Kasumi-1 (cell line): ENCODE data around the gene C13orf46.

Experiments used
- DNase-seq, 2 experiments: peaks; one replicate each; lab custom pipeline; 2025; lab: John Stamatoyannopoulos, UW

Gene C13orf46

DNA sequence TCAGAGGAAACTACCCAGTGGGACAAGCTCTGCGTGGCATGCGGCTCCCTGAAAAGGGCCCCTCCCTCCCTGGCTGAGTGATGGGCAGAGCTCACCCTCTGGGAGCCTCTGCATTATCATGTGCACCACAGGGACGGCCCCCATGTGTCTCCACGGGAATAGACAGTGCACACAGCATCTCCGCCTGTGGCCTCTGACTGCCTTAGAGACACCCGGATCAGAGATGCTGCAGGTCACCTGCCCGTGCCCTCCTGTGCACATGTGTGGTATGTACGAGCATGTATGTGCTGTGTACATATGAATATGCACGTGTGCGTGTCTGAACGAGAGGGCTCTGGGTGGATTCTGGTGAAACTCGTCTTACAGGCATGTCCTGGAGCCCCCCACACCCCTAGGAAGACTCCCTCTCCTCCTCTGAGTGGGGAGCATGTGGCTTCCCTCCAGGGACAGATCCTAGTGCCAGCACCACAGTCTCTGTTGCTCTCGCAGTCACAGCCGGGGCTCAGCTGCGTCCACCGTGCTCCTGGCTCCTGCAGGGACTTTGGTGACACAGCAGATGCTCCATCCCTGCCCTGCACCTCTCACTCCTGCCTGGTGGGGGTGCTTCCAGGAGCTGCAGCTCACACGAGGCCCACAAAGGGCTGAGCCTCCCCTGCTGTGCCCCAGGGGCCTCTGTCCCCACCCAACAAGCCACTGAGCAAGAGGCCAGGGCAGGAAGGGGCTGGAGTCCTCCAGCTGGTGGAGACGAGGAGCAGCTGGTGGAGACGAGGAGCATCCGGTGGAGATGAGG, 19.6 kb downstream of the C13orf46 start:
- DNase-seq, result no peak

DNA sequence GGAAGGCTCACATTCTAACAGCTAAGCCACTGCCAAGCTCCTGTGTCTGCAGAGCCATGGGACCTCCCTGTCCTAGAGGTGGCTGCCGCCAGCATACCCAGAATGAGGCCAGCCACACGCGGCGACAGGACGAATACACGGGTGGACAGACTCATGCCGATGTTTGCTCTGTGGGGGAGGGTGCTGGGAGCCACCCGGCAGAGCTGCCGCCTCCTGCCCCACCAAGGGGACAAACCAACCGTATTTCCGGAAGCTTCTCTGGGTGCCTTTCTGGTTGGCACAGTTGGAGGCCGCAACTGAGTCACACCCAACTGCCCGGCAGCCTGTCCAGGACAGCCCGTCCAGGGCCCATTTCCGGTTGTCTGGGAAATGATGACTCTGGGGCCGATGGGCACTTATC, 20.3 kb downstream of the C13orf46 start:
- DNase-seq, result no peak

DNA sequence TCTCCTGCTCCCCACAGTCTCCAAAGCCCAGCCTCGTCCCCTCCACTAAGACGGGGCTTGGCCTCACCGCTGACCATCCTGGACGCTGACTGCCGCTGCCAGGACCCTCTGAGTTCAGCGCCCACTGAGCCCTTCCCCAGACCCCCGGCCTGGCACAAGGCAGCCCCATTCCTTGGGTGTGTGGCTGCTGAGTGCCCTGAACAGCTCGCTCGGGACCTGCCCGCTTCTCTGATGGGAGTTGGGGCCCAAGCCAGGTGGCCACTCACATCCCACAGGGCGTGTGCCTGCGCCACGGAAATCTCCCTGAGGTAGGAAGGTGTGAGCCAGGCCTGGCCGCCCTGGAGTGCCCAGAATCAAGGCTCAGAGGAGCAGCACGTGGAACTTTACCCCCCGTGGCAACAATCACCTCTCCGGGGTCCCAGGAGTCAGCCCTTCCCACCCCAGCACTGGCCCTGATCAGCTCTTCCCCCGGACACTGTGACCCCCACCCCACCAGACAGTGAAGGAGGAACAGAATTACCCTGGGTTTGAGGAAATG, 20.8 kb downstream of the C13orf46 start:
- DNase-seq, result no peak

DNA sequence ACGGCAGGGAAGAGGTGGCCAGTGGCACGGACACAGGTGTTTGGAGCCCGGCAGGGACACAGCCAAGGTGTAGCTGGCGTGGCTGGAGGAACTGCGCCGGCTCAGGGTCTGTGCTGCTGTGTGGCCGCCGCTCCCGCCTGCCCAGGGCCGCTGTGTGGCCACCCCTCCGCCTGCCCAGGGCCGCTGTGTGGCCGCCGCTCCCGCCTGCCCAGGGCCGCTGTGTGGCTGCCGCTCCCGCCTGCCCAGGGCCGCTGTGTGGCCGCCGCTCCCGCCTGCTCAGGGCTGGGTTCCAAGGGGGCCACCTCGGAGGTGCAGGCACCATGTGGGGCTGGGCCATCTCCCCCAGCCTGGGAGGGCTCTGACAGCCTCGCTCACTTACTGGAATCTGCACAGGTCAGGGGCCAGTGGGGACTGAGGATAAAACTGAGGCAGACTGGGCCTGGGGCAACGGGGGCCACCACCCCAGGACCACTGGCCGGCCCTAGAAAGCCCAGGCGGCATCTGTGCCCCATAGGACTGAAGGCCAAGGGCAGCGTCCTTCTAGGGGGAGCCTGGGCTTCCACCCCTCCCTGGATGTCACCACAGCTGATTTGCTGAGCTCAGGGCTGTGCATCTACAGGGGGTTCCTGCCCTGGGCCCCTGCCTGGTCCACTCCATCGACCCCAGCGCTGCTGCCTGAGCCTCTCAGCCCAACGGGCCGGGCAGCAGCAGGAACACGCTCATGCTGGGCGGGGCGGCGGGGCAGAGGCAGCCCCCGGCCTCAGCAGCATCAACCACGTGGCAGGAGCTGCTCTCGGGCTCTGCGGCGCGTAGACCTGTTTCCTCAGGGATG, 21.5 kb downstream of the C13orf46 start:
- DNase-seq, result no peak

GRCh38 chr13:113951246-113951999, 22.5 kb downstream of the C13orf46 start:
- peak; percentile 56 to 63 for DNase-seq

- no peak for DNase-seq
Observed at GRCh38 chr13:113950451-113951245, 23.2 kb downstream of the C13orf46 start.

- no peak for DNase-seq
Observed at GRCh38 chr13:113949546-113949945, 24.3 kb downstream of the C13orf46 start.

DNA sequence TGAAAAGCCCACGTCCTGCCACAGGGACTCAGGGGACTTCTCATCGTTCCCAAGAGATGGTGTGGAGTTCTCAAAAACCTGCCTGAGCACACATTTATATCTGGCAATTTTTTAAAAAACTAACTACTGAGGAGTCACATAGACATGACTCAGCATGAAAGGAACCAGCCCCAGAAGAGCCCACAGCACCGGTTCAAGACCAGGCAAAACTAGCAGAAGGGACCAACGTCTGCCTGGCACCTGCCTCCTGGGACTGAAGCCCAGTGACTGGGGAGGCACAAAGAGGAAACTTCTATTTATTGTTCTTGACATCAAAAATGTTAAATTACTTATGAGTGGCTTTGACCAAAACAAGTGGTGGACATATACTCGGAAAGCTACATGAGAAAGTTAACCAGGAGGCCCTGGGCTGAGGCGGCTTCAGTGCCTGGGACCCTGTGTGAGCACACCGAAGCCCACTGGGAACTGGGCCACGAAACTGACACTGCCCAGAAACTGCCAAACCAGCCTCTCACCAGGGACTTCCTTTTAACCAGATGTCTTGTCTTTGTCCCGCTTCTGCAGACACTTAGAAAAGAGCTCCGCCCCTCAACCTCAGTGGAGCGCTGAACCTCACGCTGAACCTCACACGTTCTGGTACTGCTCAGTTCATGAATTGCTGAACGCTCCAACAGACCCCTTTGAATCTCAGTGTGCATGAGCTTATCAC, 25.7 kb downstream of the C13orf46 start:
- no peak for DNase-seq

DNA sequence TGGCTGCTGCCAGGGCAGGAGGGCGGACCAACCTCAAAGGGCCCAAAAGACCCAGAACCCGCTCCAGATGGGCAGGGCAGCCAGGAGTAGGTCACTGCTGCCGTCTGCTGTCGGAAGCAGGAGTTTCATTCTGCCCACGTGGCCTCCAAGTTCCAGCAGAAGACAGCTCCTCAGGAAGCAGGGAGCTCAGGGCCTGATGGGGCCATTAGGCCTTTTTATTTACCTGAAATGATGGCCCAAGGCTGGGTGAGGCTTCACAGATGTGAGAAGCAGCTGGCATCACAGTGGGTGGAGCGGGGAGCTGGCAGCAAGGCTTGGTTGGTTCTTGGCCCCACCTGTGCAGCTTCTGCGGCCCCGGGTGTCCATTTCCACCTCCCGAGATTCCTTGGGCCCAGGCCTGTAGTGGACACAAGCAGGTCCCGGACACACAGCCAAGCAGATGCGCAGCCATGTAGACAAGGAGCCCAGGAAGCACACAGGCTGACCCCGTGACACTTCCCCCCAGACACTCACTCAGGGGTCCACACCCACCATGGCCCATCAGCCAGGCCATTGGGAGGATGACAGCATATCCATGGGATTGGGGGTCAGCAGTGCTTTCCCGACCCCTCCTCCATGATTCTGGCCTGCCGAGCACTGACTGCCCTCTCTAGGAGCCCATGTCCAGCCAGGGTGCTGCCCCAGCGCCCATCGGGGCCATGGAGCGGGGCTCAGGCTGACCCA, 26.4 kb downstream of the C13orf46 start:
- no peak for DNase-seq

DNA sequence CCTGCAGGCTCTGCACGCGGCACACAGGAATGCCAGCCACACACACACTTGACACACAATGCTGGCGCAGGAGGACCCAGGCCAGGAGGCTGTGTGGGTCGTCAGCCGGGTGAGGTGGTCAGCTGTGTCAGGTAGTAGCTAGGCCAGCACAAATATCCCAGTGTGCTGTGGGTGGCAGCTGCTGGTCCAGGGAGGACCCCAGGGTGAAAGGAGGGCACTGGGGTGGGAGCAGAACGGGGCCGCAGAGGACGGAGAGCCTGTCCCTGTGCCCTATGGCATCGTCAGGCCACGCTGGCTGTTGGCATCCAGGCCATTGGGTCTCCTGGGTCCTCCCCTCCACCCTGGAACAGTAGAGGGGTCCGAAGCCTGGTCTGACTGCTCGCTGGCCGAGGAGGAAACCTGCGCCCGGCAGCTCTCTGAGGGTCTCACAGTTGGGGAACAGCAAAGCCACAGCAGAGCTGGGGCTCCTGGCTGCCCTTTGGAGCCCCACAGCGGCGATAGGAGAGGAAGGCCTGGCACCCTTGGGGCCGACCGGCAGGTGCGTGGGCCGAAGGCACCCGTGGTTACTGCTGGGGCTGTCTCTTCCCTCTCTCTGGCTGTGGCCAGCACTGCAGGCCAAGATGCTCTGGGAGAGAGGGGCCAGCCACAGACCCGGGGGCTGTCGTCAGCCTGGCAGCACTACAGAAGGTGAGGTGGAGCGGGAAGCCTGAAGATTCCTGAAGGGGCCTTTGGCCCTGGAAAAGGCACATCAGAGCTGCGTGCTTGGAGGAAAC, 27.3 kb downstream of the C13orf46 start:
- DNase-seq, result no peak

DNA sequence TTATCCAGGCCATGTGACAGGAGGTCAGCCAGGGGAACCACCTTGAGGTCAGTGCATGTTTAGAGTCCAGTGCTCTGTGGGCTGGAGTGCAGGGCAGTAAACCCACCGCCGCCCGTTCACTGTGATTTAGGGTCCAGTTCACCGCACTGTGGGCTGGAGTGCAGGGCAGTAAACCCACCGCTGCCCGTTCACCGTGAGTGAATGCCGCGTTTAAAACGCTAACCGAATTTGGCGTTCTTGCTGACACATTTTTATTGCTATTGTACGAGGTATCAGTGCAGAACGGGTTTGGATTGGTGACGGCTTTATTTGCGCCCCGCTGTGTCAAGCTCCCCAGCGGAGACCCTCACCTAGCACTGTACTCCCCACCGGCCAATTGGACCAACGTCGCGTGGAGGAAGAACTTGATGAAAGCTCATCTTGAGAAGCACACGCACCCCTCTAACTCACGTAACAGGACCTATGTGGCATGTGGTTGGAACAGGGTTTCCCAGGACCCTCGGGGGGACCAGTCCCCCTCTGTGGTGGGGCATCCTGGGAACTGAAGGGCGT, 27.9 kb downstream of the C13orf46 start:
- DNase-seq, result no peak

DNA sequence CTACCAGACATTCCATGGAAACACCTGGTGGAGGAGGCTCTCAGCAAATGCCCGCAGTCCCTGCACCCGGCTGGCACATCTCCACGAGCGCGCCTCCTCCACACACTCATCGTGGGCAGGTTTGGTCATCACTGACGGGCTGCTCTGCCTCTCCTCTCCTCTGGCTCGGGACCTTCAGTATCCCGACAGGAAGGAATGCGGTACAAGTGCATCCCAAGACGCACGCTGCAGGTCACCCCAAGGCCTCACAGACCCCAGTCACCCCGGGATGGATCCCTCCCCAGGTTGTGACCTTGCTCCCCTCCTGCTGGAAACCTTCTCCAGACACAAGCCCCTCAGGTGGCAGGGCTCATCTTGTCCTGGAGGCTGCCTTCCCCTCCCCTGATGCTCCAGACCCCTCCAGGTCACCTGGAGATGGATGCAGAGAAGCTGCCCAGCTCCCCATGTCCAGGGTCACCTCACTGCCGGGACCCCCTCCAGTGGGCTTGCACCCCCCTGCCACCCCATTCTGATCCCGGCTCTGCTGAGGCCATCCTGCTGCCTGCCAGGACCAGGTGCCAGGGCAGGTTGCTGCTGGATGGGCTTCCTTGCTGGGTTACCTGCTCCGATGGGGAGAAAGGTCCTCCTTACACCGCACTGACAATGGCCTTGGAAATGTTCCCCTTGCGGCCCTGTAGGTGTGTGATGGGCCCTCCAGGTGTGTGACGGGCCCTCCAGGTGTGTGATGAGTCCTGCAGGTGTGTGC, 29.9 kb downstream of the C13orf46 start:
- DNase-seq, result no peak

DNA sequence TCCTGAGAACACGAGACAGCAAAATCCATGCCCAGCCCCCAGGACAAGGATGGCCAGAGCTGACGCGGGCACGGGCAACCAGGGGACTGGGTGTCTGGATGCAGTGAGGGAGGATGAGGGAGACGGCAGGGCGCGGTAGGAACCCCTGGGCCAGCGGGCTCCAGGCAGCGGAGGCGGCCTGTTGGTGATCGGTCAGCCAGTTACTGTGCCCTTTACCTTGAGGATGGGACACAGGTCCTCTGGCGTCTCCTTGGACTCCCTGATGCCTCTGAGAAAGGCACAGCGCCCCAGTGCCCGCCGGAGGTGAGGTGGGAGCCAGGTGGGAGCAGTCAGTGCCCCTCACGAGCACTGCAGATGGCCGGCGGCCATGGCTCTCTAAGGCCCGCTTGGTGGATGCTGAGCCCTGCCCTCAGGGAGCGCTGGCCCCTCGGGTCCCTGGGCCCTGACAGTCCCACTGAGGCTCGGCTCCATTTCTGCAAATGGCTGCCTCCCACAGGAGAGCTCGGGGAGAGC, 31.2 kb downstream of the C13orf46 start:
- DNase-seq, result no peak

GRCh38 chr13:113941571-113942191, 32.2 kb downstream of the C13orf46 start:
- DNase-seq, result no peak

- no peak for DNase-seq
Observed at GRCh38 chr13:113939944-113940297, 34.0 kb downstream of the C13orf46 start.

GRCh38 chr13:113939129-113939943, 34.5 kb downstream of the C13orf46 start:
- DNase-seq, result no peak

- DNase-seq, result no peak
Observed at GRCh38 chr13:113938716-113939115, 35.2 kb downstream of the C13orf46 start.
